ENCODE data around the gene TMEM132C.
A peak's percentile ranks its signal among the peaks of the same experiment; 100 is the strongest.

TMEM132C gene

GRCh38 chr12:128267131-128267622 is at the start of gene TMEM132C:
Gene TMEM132C, plus strand, starts transcription at chr12:128267170. Its CDS starts 233 bp downstream, at chr12:128267403.
- Mint-ChIP-seq H3K9me3 (peaks cover 15% of the 10 kb centered on the region), H3K36me3 (ENCODE audit: low read depth) (no peaks in the 10 kb centered on the region), H3K4me3 (peak within 1 kb of the TSS; percentile 85 to 90 (median 90)), H3K27ac (peak within 1 kb of the TSS; percentile 15 to 67 (median 58)), H3K27me3 (ENCODE audit: low read depth) (peaks cover 80% of the 10 kb centered on the region), H3K4me1 (peaks cover 24% of the 10 kb centered on the region)
- no peak for TF ChIP-seq CTCF (IDR thresholded peaks at IDR 0.05; ENCODE audit: unreplicated experiment in 3 of 3)

- no peaks in the 10 kb centered on the region for H3K9me3 Mint-ChIP-seq
- no peaks in the 10 kb centered on the region for H3K36me3 Mint-ChIP-seq (ENCODE audit: low read depth)
- TF ChIP-seq CTCF (IDR thresholded peaks at IDR 0.05; ENCODE audit: unreplicated experiment in 3 of 3) = no peak
- peaks cover 25% of the 10 kb centered on the region for H3K27me3 Mint-ChIP-seq (ENCODE audit: low read depth)
- H3K27ac Mint-ChIP-seq = no peak overlapping the region
- H3K4me3 Mint-ChIP-seq = no peak overlapping the region
- no peaks in the 10 kb centered on the region for H3K4me1 Mint-ChIP-seq
Measured at GRCh38 chr12:128224226-128224625, 42.7 kb upstream of the TMEM132C start.

GRCh38 chr12:128228581-128228980 is 38.4 kb upstream of the TMEM132C start:
- Mint-ChIP-seq H3K27me3 (ENCODE audit: low read depth) (peaks cover 27% of the 10 kb centered on the region), H3K4me1 (no peaks in the 10 kb centered on the region), H3K9me3 (peaks cover 4% of the 10 kb centered on the region), H3K36me3 (ENCODE audit: low read depth) (no peaks in the 10 kb centered on the region), H3K4me3 (no peak overlapping the region), H3K27ac (no peak overlapping the region)
- no peak for TF ChIP-seq CTCF (IDR thresholded peaks at IDR 0.05; ENCODE audit: unreplicated experiment in 3 of 3)

- TF ChIP-seq CTCF (IDR thresholded peaks at IDR 0.05; ENCODE audit: unreplicated experiment in 3 of 3) = no peak
- H3K27me3 Mint-ChIP-seq (ENCODE audit: low read depth) = peaks cover 7% of the 10 kb centered on the region
- H3K36me3 Mint-ChIP-seq (ENCODE audit: low read depth) = no peaks in the 10 kb centered on the region
- H3K4me1 Mint-ChIP-seq = no peaks in the 10 kb centered on the region
- H3K9me3 Mint-ChIP-seq = peaks cover 6% of the 10 kb centered on the region
- H3K4me3 Mint-ChIP-seq = no peak overlapping the region
- no peak overlapping the region for H3K27ac Mint-ChIP-seq
Measured at GRCh38 chr12:128235635-128236417, 31.1 kb upstream of the TMEM132C start.

- Mint-ChIP-seq H3K4me1 (no peaks in the 10 kb centered on the region), H3K4me3 (no peak overlapping the region), H3K9me3 (peaks cover 6% of the 10 kb centered on the region), H3K27ac (no peak overlapping the region), H3K36me3 (ENCODE audit: low read depth) (no peaks in the 10 kb centered on the region), H3K27me3 (ENCODE audit: low read depth) (peaks cover 4% of the 10 kb centered on the region)
- no peak for TF ChIP-seq CTCF (IDR thresholded peaks at IDR 0.05; ENCODE audit: unreplicated experiment in 3 of 3)
Measured at GRCh38 chr12:128236525-128236924, 30.4 kb upstream of the TMEM132C start.

GRCh38 chr12:128240745-128241144 is 26.2 kb upstream of the TMEM132C start:
- no peak overlapping the region for H3K27ac Mint-ChIP-seq
- no peak for TF ChIP-seq CTCF (IDR thresholded peaks at IDR 0.05; ENCODE audit: unreplicated experiment in 3 of 3)
- H3K27me3 Mint-ChIP-seq (ENCODE audit: low read depth) = peaks cover 18% of the 10 kb centered on the region
- no peak overlapping the region for H3K4me3 Mint-ChIP-seq
- no peaks in the 10 kb centered on the region for H3K36me3 Mint-ChIP-seq (ENCODE audit: low read depth)
- H3K4me1 Mint-ChIP-seq = no peaks in the 10 kb centered on the region
- peaks cover 2% of the 10 kb centered on the region for H3K9me3 Mint-ChIP-seq

All from nephron (organoid).